NCI-H1436 treated with DMSO at 0.1 percent for 48 hours (cell line): ENCODE data around the gene LAX1.
"Not testable (repeated sequence)": the region's sequence is repeated elsewhere in the genome, so short reads cannot be mapped to it uniquely, and the experiment has no call there.

Experiments
- DNase-seq: peaks from one replicate; lab custom pipeline; 2025; lab: John Stamatoyannopoulos, UW

The LAX1 gene

GRCh38 chr1:203769505-203770343 lies 4.7 kb downstream of the LAX1 start:
- DNase-seq = peak; percentile 37

DNA sequence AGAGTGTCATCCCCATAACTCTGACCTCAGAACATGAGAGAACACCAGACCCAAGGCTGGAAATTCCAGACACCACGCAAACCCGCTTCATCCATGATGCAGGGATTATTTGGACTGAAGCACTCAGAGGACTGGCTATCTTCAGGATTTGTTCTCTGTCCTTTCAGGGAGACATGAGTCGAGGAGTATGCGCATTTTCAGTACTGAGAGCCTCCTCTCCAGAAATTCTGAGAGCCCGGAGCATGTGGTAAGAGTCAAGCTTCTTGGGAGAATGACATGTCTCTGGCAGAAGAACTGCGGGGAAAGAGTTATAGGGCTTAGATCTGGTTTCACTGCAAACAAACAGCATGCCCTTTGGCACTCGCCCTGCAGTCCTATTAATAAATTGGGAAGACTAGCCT lies 6.9 kb downstream of the LAX1 start:
- no peak for DNase-seq

- DNase-seq = no peak
Measured at GRCh38 chr1:203772836-203773235, 7.9 kb downstream of the LAX1 start.

DNA sequence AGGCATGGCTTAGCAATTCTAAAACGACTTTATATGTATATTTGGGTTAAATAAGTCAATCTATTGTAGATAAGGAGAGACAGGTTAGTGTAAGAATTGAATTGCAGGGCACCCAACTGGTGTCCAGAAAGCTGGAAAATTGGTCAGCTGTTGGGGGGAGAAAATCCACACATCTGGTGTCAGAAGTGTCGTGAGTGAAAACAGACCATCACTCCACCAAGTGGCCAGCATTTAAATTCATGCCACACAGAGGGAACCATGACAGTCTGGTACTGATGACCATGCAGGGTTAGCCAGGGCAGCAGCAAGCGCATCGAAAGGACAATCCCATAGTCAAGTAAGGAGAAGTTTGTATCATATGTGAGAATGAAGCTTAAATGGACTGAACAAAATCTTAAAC lies 11.7 kb downstream of the LAX1 start:
- no peak for DNase-seq

DNA sequence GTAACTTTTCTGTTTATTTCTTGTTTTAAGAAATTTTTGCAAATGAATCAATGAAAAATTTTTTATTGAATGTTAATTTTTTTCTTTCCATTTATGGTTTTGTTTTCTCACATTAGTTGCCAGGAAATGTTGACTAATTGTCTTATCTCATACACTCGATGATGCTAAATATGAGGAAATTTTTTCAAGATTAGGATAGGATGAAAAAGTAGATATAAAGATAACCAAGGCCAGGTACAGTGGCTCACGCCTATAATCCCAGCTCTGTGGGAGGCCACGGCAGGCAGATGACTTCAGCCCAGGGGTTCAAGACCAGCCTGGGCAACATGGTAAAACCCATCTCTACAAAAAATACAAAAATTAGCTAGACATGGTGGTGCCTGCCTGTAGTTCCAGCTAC lies 12.6 kb downstream of the LAX1 start:
- DNase-seq = no peak

- DNase-seq = no peak
Measured at GRCh38 chr1:203778146-203778545, 13.2 kb downstream of the LAX1 start.

GRCh38 chr1:203778789-203779188 lies 13.8 kb downstream of the LAX1 start:
- DNase-seq = no peak

- no peak for DNase-seq
Measured at GRCh38 chr1:203781962-203782361, 17.0 kb downstream of the LAX1 start.

GRCh38 chr1:203789966-203790365 lies 25.0 kb downstream of the LAX1 start:
- DNase-seq = no peak

GRCh38 chr1:203791498-203791897 lies 26.5 kb downstream of the LAX1 start:
- no peak for DNase-seq

DNA sequence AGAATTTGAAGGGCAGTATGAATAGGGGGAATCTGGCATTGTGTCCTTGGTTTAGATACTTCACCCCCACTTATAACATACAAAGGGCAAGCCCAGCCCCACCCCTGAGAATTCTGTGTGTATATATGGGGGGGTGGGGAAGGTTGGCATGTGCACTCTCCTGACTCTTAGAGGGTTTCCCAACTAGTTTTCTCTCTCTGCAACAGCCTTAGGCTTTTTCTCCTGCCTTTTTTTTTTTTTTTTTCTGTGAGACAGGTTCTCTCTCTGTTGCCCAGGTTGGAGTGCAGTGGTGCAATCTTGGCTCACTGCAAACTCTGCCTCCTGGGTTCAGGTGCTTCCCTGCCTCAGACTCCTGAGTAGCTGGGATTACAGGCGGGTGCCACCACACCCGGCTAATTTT lies 27.5 kb downstream of the LAX1 start:
- no peak for DNase-seq

GRCh38 chr1:203793561-203793960 lies 28.6 kb downstream of the LAX1 start:
- not testable (repeated sequence) for DNase-seq

DNA sequence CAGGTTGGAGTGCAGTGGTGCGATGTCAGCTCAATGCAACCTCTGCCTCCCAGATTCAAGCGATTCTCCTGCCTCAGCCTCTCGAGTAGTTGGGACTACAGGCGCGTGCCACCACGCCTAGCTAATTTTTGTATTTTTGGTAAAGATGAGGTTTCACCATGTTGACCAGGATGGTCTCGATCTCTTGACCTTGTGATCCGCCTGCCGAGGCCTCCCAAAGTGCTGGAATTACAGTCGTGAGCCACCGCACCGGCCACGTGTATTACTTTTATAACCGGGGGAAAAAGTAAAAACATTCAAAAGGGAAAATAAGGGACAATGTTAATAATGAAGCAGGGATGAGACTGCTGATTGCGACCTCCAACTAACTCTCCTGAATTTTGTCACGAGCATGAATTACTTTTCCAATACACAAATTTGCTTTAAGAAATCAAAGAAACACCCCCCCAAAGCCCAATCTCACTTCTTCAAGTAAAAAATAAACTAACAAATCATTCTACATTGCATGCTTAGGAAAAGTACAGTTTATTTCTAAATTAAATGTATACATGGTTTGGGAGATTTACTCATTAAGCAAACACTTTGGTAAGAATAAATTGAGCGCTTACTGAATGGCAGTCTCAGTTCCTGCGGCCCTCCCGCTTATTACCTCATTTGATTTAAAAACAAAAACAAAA lies 29.9 kb downstream of the LAX1 start:
- DNase-seq = no peak

- peak; percentile 96 for DNase-seq
Measured at GRCh38 chr1:203795441-203796235, 30.7 kb downstream of the LAX1 start, which contains the start of the genes ZBED6 and ZC3H11A. TSS of gene ZBED6 (plus strand) at chr1:203795623. CDS start at chr1:203797523, 1,900 bp downstream. TSS of gene ZC3H11A (plus strand) at chr1:203795623. CDS start at chr1:203817071, 21,448 bp downstream.

GRCh38 chr1:203796236-203796605 lies 31.2 kb downstream of the LAX1 start:
- no peak for DNase-seq

DNA sequence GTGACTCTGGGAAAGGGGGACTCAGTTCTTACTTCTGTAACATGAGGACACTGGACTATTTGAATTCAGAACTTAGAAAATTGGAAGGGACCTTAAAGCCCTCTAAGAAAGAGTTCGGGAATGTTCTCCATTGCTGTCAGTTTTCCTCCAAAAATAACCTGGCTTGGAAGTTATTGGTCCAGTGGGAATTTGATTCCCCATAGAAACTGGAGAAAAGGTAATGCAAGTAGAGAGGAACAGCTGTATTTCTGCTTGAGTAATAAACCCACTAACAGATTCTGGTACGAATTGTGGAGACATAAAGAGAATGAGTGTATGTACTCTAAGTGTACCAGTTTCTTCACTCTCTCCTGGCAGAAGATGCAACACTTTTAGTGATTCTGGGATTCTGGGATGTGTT lies 32.2 kb downstream of the LAX1 start:
- no peak for DNase-seq

- DNase-seq = no peak
Measured at GRCh38 chr1:203797948-203798655, 33.1 kb downstream of the LAX1 start.

GRCh38 chr1:203799157-203799556 lies 34.2 kb downstream of the LAX1 start:
- no peak for DNase-seq

GRCh38 chr1:203799971-203800370 lies 35.0 kb downstream of the LAX1 start:
- DNase-seq = no peak

GRCh38 chr1:203805689-203806088 lies 40.7 kb downstream of the LAX1 start:
- no peak for DNase-seq

DNA sequence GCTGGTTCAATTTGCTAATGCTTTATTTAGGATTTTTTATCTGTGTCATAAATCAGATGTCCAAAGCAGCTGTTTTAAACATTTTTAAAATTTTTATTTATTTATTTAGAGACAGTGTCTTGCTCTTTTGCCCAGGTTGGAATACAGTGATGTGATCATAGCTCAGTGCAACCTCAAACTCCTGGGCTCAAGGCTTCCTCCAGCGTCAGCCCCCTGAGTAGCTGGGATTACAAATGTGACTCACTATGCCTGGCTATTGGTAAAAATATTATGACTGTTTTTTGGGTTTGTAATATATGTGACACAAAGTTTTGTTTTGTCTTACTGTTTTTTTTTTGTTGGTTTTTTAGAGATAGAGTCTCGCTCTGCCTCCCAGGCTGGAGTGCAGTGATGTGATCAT lies 42.2 kb downstream of the LAX1 start:
- DNase-seq = no peak
